Measurements from ENCODE around the gene RGMA. TPM values are rescaled to one million over a fixed set of nuclear protein-coding genes. Genes with fewer than 3 reads are reported as not detected.
A peak's percentile ranks its signal among the peaks of the same experiment; 100 is the strongest.

The RGMA gene
- total RNA-seq, 1 donor from 2014 or later = 56.6 TPM

- H3K4me3 Mint-ChIP-seq (ENCODE audit: unreplicated experiment) = no peak overlapping the region
- H3K9me3 Mint-ChIP-seq (ENCODE audit: unreplicated experiment) = no peaks in the 10 kb centered on the region
- no peak overlapping the region for H3K27ac Mint-ChIP-seq (ENCODE audit: unreplicated experiment)
- H3K4me1 Mint-ChIP-seq (ENCODE audit: low read depth, unreplicated experiment) = peaks cover 20% of the 10 kb centered on the region
- DNase-seq = no peak
- no peaks in the 10 kb centered on the region for H3K36me3 Mint-ChIP-seq (ENCODE audit: unreplicated experiment)
- peaks cover 4% of the 10 kb centered on the region for H3K27me3 Mint-ChIP-seq (ENCODE audit: unreplicated experiment)
- TF ChIP-seq, protein P1, sequence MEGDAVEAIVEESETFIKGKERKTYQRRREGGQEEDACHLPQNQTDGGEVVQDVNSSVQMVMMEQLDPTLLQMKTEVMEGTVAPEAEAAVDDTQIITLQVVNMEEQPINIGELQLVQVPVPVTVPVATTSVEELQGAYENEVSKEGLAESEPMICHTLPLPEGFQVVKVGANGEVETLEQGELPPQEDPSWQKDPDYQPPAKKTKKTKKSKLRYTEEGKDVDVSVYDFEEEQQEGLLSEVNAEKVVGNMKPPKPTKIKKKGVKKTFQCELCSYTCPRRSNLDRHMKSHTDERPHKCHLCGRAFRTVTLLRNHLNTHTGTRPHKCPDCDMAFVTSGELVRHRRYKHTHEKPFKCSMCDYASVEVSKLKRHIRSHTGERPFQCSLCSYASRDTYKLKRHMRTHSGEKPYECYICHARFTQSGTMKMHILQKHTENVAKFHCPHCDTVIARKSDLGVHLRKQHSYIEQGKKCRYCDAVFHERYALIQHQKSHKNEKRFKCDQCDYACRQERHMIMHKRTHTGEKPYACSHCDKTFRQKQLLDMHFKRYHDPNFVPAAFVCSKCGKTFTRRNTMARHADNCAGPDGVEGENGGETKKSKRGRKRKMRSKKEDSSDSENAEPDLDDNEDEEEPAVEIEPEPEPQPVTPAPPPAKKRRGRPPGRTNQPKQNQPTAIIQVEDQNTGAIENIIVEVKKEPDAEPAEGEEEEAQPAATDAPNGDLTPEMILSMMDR (IDR thresholded peaks at IDR 0.05; ENCODE audit: partially characterized antibody, unreplicated experiment) = no peak
These were observed 20.5 kb upstream of the RGMA start for GRCh38 chr15:93109336-93110102.

DNA sequence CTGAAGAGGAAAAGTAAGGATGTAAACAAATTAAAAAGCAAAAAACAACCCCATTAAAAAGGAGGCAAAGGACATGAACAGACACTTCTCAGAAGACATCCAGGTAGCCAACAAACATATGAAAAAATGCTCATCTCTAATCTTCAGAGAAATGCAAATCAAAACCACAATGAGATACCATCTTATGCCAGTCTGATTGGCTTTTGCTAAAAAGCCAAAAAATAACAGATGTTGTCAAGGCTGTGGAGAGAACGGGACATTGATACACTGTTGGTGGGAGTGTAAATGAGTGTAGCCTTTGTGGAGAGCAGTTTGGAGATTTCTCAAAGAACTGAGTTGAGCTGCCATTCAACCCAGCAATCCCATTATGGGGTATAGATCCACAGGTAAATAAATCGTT is 18.6 kb upstream of the RGMA start:
- no peak for DNase-seq
- Mint-ChIP-seq H3K36me3 (ENCODE audit: unreplicated experiment) (no peaks in the 10 kb centered on the region), H3K27me3 (ENCODE audit: unreplicated experiment) (peaks cover 4% of the 10 kb centered on the region), H3K27ac (ENCODE audit: unreplicated experiment) (no peak overlapping the region), H3K4me1 (ENCODE audit: low read depth, unreplicated experiment) (peaks cover 24% of the 10 kb centered on the region), H3K9me3 (ENCODE audit: unreplicated experiment) (no peaks in the 10 kb centered on the region), H3K4me3 (ENCODE audit: unreplicated experiment) (no peak overlapping the region)
- TF ChIP-seq, protein P1 (IDR thresholded peaks at IDR 0.05; ENCODE audit: partially characterized antibody, unreplicated experiment) = no peak

DNA sequence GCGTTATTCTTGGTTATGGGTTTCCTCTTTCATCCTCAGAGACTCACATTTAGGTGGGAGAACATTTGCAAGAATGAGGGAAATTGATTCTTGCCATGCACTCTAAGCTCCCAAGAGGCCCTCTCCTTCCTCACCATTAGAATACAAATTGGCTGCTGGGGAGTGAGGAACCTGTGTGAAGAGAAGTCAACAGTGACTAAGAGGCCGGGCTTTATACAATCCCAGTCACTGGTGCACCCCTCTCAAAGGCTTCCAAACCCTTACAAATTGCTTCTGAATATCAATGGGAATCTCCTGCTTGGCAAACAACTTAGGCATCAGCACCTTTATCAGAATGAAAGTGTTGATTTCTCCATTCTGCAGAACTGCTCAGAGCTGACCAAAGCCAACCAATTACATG is 16.5 kb upstream of the RGMA start:
- H3K4me1 Mint-ChIP-seq (ENCODE audit: low read depth, unreplicated experiment) = peaks cover 24% of the 10 kb centered on the region
- H3K27ac Mint-ChIP-seq (ENCODE audit: unreplicated experiment) = peak overlapping the region; percentile 79
- H3K9me3 Mint-ChIP-seq (ENCODE audit: unreplicated experiment) = no peaks in the 10 kb centered on the region
- TF ChIP-seq, protein P1 (IDR thresholded peaks at IDR 0.05; ENCODE audit: partially characterized antibody, unreplicated experiment) = no peak
- H3K36me3 Mint-ChIP-seq (ENCODE audit: unreplicated experiment) = no peaks in the 10 kb centered on the region
- peak overlapping the region; percentile 82 for H3K4me3 Mint-ChIP-seq (ENCODE audit: unreplicated experiment)
- peaks cover 4% of the 10 kb centered on the region for H3K27me3 Mint-ChIP-seq (ENCODE audit: unreplicated experiment)
- no peak for DNase-seq

DNA sequence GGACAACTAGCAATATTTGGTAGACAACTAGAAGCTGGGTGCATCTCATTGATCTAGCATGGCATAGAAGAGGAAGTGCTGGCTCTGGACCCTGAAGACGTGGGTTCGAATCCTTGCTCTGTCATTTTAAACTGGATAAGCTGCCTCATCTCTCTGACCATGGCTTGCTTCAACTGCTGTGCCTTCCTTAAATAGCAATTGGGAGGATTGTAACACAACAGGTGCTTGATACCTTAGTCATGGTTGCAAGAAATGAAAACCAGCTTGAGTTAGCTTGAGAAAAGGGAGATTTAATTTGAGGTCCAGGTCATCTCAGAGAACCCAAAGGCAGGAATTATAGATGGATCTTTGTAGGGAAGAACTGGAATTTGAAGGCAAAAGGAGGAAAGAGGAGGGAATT is 14.8 kb upstream of the RGMA start:
- Mint-ChIP-seq H3K27ac (ENCODE audit: unreplicated experiment) (no peak overlapping the region), H3K9me3 (ENCODE audit: unreplicated experiment) (peaks cover 2% of the 10 kb centered on the region), H3K27me3 (ENCODE audit: unreplicated experiment) (peaks cover 6% of the 10 kb centered on the region), H3K4me1 (ENCODE audit: low read depth, unreplicated experiment) (peaks cover 22% of the 10 kb centered on the region), H3K36me3 (ENCODE audit: unreplicated experiment) (no peaks in the 10 kb centered on the region), H3K4me3 (ENCODE audit: unreplicated experiment) (no peak overlapping the region)
- TF ChIP-seq, protein P1 (IDR thresholded peaks at IDR 0.05; ENCODE audit: partially characterized antibody, unreplicated experiment) = no peak
- no peak for DNase-seq

DNA sequence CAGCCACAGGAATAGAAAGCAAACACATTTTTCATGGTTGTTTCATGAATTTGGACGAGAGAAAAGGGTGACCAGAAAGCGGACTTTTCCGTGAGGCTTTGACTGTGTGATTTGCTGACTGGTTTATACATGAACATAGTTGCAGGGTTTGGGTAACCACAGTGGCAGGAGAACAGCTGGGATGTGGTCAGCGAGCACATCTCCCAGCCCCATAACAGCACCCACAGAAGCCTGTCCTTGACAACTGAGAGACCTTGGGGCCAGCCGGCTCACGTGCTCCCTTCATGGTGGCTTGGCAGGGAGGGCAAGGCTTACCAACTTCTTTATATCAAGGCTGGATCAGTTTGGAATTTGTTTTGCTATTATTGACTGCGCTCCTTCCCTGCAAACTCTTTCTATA is 13.2 kb upstream of the RGMA start:
- H3K36me3 Mint-ChIP-seq (ENCODE audit: unreplicated experiment) = no peaks in the 10 kb centered on the region
- H3K4me3 Mint-ChIP-seq (ENCODE audit: unreplicated experiment) = no peak overlapping the region
- no peak for DNase-seq
- H3K4me1 Mint-ChIP-seq (ENCODE audit: low read depth, unreplicated experiment) = peaks cover 21% of the 10 kb centered on the region
- peaks cover 5% of the 10 kb centered on the region for H3K27me3 Mint-ChIP-seq (ENCODE audit: unreplicated experiment)
- TF ChIP-seq, protein P1 (IDR thresholded peaks at IDR 0.05; ENCODE audit: partially characterized antibody, unreplicated experiment) = no peak
- peaks cover 2% of the 10 kb centered on the region for H3K9me3 Mint-ChIP-seq (ENCODE audit: unreplicated experiment)
- H3K27ac Mint-ChIP-seq (ENCODE audit: unreplicated experiment) = no peak overlapping the region

Data from glutamatergic neuron (in vitro differentiated cells).